ENCODE measurements around the gene GNB4. TPM values are rescaled to one million over a fixed set of nuclear protein-coding genes. Genes with fewer than 3 reads are reported as not detected.

GNB4 gene
- total and polyA plus RNA-seq, 2 of the 8 experiments (the other 6 are each of a cell fraction or from before 2014, with no cell fraction given): 13.4 to 29.2 TPM

GRCh38 chr3:179460260-179460659, 9.0 kb upstream of the GNB4 start:
- Histone ChIP-seq H3K36me3 (ENCODE audit: control insufficient read depth in 2 of 4, insufficient read depth in 4 of 4, low read length in 3 of 4) (no peaks in the 10 kb centered on the region), H2BK12ac (ENCODE audit: low read depth, low read length) (no peak overlapping the region), H3K4me1 (replicated peaks in 1 of 4; ENCODE audit: control insufficient read depth in 3 of 4, insufficient read depth in 4 of 4, low read length in 3 of 4) (peaks cover 0 to 6% (median 0%) of the 10 kb centered on the region in 4 experiments; a peak in 2 of 7 replicates), H2AK5ac (ENCODE audit: low read depth, low read length) (no peak overlapping the region), H2BK20ac (ENCODE audit: low read length) (no peak overlapping the region), H4K8ac (ENCODE audit: extremely low read depth, insufficient read depth, low read length) (no peak overlapping the region), H3K23ac (ENCODE audit: insufficient read length) (no peak overlapping the region), H4K5ac (ENCODE audit: insufficient read length, low read depth, low read length) (no peak overlapping the region), H3K9me3 (ENCODE audit: insufficient read depth in 2 of 2, low read depth in 1 of 2, low read length in 1 of 2) (no peaks in the 10 kb centered on the region), H3K27me3 (replicated peaks in 1 of 4; ENCODE audit: control insufficient read depth in 3 of 4, extremely low read depth in 1 of 4, insufficient read depth in 3 of 4, low read length in 3 of 4) (no peaks in the 10 kb centered on the region), H3K9ac (replicated peaks in 1 of 4; ENCODE audit: extremely low read depth in 1 of 4, low read depth in 3 of 4, low read length in 3 of 4) (no peak overlapping the region), H4K91ac (replicated peaks; ENCODE audit: insufficient read length, low read length) (no peak overlapping the region), H3K23me2 (ENCODE audit: low read depth, low read length) (no peaks in the 10 kb centered on the region), H2BK5ac (ENCODE audit: low read depth, low read length) (no peak overlapping the region), H3K14ac (ENCODE audit: insufficient read length) (no peak overlapping the region), H3K79me2 (ENCODE audit: control insufficient read depth in 1 of 2, insufficient read depth in 2 of 2, low read length in 2 of 2) (no peaks in the 10 kb centered on the region), H4K20me1 (replicated peaks in 1 of 2; ENCODE audit: control insufficient read depth in 1 of 2, insufficient read depth in 2 of 2, low read length in 2 of 2) (no peaks in the 10 kb centered on the region), H3K18ac (ENCODE audit: extremely low read depth, low read length) (no peak overlapping the region), H3K4ac (replicated peaks; ENCODE audit: insufficient read length, low read depth, low read length) (no peak overlapping the region), H3K4me3 (ENCODE audit: extremely low read depth in 1 of 4, insufficient read depth in 2 of 4, low read depth in 3 of 4, low read length in 4 of 4) (no peak overlapping the region), H2BK15ac (ENCODE audit: low read length) (no peak overlapping the region), H3K4me2 (ENCODE audit: insufficient read depth in 1 of 2, low read depth in 2 of 2, low read length in 2 of 2) (no peak overlapping the region), H2BK120ac (replicated peaks; ENCODE audit: low read depth, low read length) (no peak overlapping the region), H2AFZ (ENCODE audit: low read length) (no peak overlapping the region), H3K27ac (ENCODE audit: low read depth, low read length) (no peak overlapping the region), H3K56ac (replicated peaks; ENCODE audit: insufficient read length, low read depth, low read length) (no peak overlapping the region), H3K79me1 (ENCODE audit: low read depth, low read length) (no peaks in the 10 kb centered on the region)
- DNase-seq (ENCODE audit: low read depth in 1 of 2, low spot score in 2 of 2) (no peak), FAIRE-seq (no peak)
- ChIA-PET CTCF (ENCODE audit: partially characterized antibody) (interaction anchor here (0.6 to 1.7 kb wide), 3 partner anchors 15 to 1114 kb away, joined by 3 to 7 read pairs (median 6); no protein-coding TSS in a partner anchor), POLR2A (ENCODE audit: partially characterized antibody) (no interaction called here)
- TF ChIP-seq FOSL1 (IDR thresholded peaks at IDR 0.05; ENCODE audit: insufficient read depth, low read depth, low read length) (no peak), EP300 (IDR thresholded peaks at IDR 0.05; ENCODE audit: borderline replicate concordance in 1 of 2, low read depth in 2 of 2, low read length in 2 of 2) (no peak), MAFK (IDR thresholded peaks at IDR 0.05; ENCODE audit: low read depth, low read length) (no peak), HDAC6 (IDR thresholded peaks at IDR 0.05; ENCODE audit: low read depth, low read length) (no peak), POLR2AphosphoS5 (IDR thresholded peaks at IDR 0.05; ENCODE audit: low read depth, low read length) (no peak)

All from H1 (cell line).